ENCODE results near the gene GPR162. TPM values are rescaled to one million over a fixed set of nuclear protein-coding genes. Genes with fewer than 3 reads are reported as not detected.

GPR162 gene
- polyA plus RNA-seq, 2 of the 4 experiments (the other 2 are of a cell fraction), result 1.7 to 1.8 TPM

DNA sequence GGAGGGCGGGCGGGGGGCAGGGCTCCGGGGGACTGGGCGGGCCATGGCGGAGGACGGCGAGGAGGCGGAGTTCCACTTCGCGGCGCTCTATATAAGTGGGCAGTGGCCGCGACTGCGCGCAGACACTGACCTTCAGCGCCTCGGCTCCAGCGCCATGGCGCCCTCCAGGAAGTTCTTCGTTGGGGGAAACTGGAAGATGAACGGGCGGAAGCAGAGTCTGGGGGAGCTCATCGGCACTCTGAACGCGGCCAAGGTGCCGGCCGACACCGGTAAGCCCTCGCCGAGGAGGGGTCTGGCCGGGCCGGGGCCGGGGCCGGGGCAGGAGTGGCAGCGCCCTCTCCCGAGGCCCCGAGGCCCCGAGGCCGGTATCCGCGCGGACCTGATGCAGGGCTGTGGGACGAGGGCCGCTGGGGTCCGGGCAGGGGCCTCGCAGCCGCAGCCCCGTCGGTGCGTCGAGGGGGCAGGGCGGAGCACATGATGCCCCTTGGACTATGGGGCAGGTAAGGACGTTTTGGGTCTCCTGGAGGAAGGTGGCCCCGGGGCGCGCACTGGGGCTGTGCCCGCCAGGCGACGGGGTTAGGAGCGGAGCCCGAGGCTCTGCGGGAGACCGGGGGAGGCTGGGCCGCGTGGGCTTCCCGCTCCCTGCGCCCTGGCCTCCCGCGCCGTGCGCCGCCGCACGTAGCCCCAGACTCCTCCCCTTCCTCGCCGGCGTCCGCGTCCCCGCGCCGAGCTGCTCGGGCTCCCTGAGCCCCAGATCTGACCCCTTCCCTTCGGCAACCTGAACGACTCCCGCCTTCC is 46.0 kb downstream of the GPR162 start, which contains the start of gene TPI1:
TPI1 (plus strand) TSS at position 119 of the 798 bp plus-strand sequence; CDS start at position 155, 36 bp downstream.
- DNase-seq (ENCODE audit: low read depth in 1 of 2, low spot score in 1 of 2), result peak; percentile 77 to 85
- H3K4me1 ChIP-seq, result peaks cover 42% of the 10 kb centered on the region
- peak; percentile 45 to 71 for ATAC-seq
- ChIA-PET CTCF (interaction anchor here (0.6 to 17.9 kb wide), 15 partner anchors 9 to 101 kb away, joined by 3 to 399 read pairs (median 24); partner anchors contain the start of genes ATN1, C12orf57, CDCA3 and ENO2), POLR2A (interaction anchor here (0.5 to 4.8 kb wide), 15 partner anchors 9 to 178 kb away, joined by 4 to 74 read pairs (median 8); partner anchors contain the start of genes C12orf57, CDCA3, MLF2 and PTMS)
- WGBS (ENCODE audit: missing lambda C conversion rate), result 2% methylated on average over 41 of the region's 86 CpGs
- no peak for FAIRE-seq
- H3K27ac ChIP-seq, result peak within 1 kb of the TSS; percentile 97 to 99
- peak within 1 kb of the TSS; percentile 100 for H3K4me3 ChIP-seq
- H3K4me2 ChIP-seq, result peak within 1 kb of the TSS; percentile 100
- no peaks in the 10 kb centered on the region for H3K9me3 ChIP-seq
- TF ChIP-seq JUN (IDR thresholded peaks at IDR 0.05) (peak; percentile 98 to 99), PHF8 (IDR thresholded peaks at IDR 0.05; ENCODE audit: borderline replicate concordance, low read depth) (peak; percentile 98), EP300 (IDR thresholded peaks at IDR 0.05) (no peak), HOXB5 (CRISPR knock-in tag; IDR thresholded peaks at IDR 0.05) (no peak), RNF2 (IDR thresholded peaks at IDR 0.05; ENCODE audit: borderline replicate concordance, low read depth) (0 out of 2 replicates have a peak, but pooled peaks have one; percentile 6), BHLHE40 (IDR thresholded peaks at IDR 0.05; ENCODE audit: low read depth, low read length) (no peak), JUNB (IDR thresholded peaks at IDR 0.05) (no peak), SREBF2 (IDR thresholded peaks at IDR 0.05) (no peak), CBX2 (IDR thresholded peaks at IDR 0.05; ENCODE audit: borderline replicate concordance, low read depth) (no peak), TFCP2L1 (CRISPR knock-in tag; IDR thresholded peaks at IDR 0.05) (no peak; the same call in 1 of the 2 replicates), FOSB (CRISPR knock-in tag; IDR thresholded peaks at IDR 0.05) (peak; percentile 24; the same call in 1 of the 2 replicates), FOSL2 (IDR thresholded peaks at IDR 0.05) (no peak), FOSL2 (CRISPR knock-in tag; IDR thresholded peaks at IDR 0.05) (no peak), PBX3 (IDR thresholded peaks at IDR 0.05) (peak; percentile 64), POLR2A (IDR thresholded peaks at IDR 0.05; ENCODE audit: low read length) (peak; percentile 99), SMC3 (IDR thresholded peaks at IDR 0.05) (no peak), CTCF (IDR thresholded peaks at IDR 0.05) (no peak), KDM5A (IDR thresholded peaks at IDR 0.05) (no peak), E2F6 (IDR thresholded peaks at IDR 0.05; ENCODE audit: borderline replicate concordance, low read depth) (peak; percentile 78)
- TF ChIP-seq, protein P1, sequence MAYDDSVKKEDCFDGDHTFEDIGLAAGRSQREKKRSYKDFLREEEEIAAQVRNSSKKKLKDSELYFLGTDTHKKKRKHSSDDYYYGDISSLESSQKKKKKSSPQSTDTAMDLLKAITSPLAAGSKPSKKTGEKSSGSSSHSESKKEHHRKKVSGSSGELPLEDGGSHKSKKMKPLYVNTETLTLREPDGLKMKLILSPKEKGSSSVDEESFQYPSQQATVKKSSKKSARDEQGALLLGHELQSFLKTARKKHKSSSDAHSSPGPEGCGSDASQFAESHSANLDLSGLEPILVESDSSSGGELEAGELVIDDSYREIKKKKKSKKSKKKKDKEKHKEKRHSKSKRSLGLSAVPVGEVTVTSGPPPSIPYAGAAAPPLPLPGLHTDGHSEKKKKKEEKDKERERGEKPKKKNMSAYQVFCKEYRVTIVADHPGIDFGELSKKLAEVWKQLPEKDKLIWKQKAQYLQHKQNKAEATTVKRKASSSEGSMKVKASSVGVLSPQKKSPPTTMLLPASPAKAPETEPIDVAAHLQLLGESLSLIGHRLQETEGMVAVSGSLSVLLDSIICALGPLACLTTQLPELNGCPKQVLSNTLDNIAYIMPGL (CRISPR knock-in tag; IDR thresholded peaks at IDR 0.05; ENCODE audit: borderline replicate concordance), result no peak
- TF ChIP-seq, protein P2, sequence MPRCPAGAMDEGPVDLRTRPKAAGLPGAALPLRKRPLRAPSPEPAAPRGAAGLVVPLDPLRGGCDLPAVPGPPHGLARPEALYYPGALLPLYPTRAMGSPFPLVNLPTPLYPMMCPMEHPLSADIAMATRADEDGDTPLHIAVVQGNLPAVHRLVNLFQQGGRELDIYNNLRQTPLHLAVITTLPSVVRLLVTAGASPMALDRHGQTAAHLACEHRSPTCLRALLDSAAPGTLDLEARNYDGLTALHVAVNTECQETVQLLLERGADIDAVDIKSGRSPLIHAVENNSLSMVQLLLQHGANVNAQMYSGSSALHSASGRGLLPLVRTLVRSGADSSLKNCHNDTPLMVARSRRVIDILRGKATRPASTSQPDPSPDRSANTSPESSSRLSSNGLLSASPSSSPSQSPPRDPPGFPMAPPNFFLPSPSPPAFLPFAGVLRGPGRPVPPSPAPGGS (IDR thresholded peaks at IDR 0.05), result peak; percentile 99
- TF ChIP-seq, protein P3, sequence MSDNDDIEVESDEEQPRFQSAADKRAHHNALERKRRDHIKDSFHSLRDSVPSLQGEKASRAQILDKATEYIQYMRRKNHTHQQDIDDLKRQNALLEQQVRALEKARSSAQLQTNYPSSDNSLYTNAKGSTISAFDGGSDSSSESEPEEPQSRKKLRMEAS (IDR thresholded peaks at IDR 0.05), result peak; percentile 74
